Neutrophil (primary cell): ENCODE measurements around the gene GIPC1.

Experiments used
- H3K27ac ChIP-seq: fragments of 200-600 bp; sonication (generic); 2 replicates; pipeline ENCODE4 v1.5.1; 2016; ENCODE audit warnings: mild to moderate bottlenecking, moderate library complexity
- H3K27me3 ChIP-seq: fragments of 200-600 bp; sonication (generic); 2 replicates; pipeline ENCODE4 v1.6.0; 2016; ENCODE audit warnings: mild to moderate bottlenecking
- H3K36me3 ChIP-seq: fragments of 200-600 bp; sonication (generic); 2 replicates; pipeline ENCODE4 v1.5.1; 2017
- H3K4me1 ChIP-seq, 2 experiments: fragments of 200-600 bp in 1 of 2; sonication (generic) in 1 of 2; 1 replicate in 1 of 2; 2 replicates in 1 of 2; pipeline versions ENCODE4 v1.5.1 to v1.6.1; 2013 to 2016; ENCODE audit warnings: low read depth in 1 of 2, low read length in 1 of 2, mild to moderate bottlenecking in 1 of 2, moderate library complexity in 1 of 2; ENCODE audit not compliant: control insufficient read depth in 1 of 2, insufficient read depth in 1 of 2
- H3K4me3 ChIP-seq, 2 experiments: fragments of 200-600 bp in 1 of 2; sonication (generic) in 1 of 2; 1 replicate in 1 of 2; 2 replicates in 1 of 2; pipeline ENCODE4 v1.5.1; 2013 to 2016; ENCODE audit warnings: low read depth in 1 of 2, low read length in 1 of 2, mild to moderate bottlenecking in 1 of 2, moderate library complexity in 1 of 2
- H3K9me3 ChIP-seq: fragments of 200-600 bp; sonication (generic); 2 replicates; pipeline ENCODE4 v1.5.1; 2016
- TF ChIP-seq, protein P1 (sequence below): fragments of 200-600 bp; sonication (generic); IDR thresholded peaks from 2 replicates; pipeline ENCODE4 v1.5.1; 2016; ENCODE audit warnings: antibody characterized with exemption

GIPC1 gene

DNA sequence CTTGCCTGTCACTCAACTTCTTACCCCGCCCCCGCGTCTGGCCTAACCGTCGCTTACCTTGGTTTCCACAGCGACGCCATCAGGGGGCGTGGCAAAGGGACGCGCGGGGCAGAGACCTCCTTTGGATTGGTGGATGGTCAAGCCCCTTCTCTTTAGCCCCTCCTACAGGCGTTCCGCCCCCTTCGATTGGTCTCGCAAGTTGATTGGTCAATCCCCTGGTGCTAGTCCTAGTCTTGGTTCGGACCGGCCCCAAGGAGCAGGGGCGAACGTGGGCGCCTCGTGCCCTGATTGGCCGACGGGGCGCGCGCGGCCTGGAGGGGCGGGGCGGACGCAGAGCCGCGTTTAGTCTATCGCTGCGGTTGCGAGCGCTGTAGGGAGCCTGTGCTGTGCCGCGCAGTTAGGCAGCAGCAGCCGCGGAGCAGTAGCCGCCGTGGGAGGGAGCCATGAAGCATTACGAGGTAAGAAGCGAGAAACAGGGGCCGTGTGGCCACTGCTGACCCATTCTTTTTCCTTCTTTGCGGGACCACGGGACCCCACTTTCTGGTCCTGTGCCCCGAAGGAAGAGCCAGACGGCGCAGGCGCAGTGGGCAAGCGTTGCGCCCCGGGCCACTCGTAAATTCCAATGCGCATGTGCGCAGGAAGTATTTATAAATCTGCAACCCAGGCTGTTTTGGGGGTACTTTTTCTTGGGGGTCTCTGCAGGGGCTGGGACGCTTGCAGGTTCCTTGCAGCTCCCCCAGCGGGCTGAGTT, 33.5 kb upstream of the GIPC1 start, which contains the start of gene TECR:
TSS of gene TECR (plus strand) at position 341 of the 751 bp plus-strand sequence. CDS start at position 444, 103 bp downstream.
- peak within 1 kb of the TSS; percentile 67 to 92 for H3K4me3 ChIP-seq
- no peaks in the 10 kb centered on the region for H3K27me3 ChIP-seq
- H3K27ac ChIP-seq: peak within 1 kb of the TSS; percentile 88
- peaks cover 25 to 33% of the 10 kb centered on the region in 2 experiments for H3K4me1 ChIP-seq
- no peaks in the 10 kb centered on the region for H3K9me3 ChIP-seq
- H3K36me3 ChIP-seq: no peaks in the 10 kb centered on the region
- TF ChIP-seq, protein P1, sequence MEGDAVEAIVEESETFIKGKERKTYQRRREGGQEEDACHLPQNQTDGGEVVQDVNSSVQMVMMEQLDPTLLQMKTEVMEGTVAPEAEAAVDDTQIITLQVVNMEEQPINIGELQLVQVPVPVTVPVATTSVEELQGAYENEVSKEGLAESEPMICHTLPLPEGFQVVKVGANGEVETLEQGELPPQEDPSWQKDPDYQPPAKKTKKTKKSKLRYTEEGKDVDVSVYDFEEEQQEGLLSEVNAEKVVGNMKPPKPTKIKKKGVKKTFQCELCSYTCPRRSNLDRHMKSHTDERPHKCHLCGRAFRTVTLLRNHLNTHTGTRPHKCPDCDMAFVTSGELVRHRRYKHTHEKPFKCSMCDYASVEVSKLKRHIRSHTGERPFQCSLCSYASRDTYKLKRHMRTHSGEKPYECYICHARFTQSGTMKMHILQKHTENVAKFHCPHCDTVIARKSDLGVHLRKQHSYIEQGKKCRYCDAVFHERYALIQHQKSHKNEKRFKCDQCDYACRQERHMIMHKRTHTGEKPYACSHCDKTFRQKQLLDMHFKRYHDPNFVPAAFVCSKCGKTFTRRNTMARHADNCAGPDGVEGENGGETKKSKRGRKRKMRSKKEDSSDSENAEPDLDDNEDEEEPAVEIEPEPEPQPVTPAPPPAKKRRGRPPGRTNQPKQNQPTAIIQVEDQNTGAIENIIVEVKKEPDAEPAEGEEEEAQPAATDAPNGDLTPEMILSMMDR: peak; percentile 49

DNA sequence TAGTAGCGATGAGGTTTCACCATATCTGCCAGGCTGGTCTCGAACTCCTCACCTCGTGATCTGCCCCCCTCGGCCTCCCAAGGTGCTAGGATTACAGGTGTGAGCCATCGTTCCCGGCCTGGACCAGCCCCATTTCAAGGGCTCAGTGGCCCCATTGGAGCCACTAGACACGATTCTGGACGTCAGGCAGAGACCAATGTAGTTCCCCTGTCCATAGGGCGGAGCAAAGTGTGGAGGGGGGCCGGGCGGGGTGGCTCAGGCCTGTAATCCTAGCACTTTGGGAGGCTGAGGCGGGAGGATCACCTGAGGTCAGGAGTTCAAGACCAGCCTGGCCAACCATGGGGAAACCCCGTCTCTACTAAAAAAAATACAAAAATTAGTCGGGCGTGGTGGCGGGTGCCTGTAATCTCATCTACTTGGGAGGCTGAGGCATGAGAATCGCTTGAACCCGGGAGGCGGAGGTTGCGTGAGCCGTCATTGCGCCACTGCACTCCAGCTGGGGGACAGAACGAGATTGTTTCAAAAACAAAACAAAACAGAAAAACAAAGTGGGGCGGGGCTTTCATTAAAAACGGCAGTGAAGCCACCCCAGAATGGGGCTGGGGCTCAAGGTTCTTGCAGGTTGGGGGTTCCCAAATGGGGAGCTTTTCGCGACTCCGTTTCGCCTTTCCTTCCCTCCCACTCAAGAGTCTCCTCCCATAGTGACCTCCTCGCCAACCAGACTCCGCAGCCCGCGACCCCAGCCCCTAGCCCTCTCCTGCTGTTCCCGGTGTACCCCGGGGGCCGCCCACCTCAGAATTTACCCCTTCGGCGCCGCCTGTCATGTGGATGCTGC, 32.7 kb upstream of the GIPC1 start:
- H3K27ac ChIP-seq: peak overlapping the region; percentile 88
- H3K36me3 ChIP-seq: no peaks in the 10 kb centered on the region
- peak overlapping the region; percentile 67 to 92 for H3K4me3 ChIP-seq
- no peaks in the 10 kb centered on the region for H3K9me3 ChIP-seq
- no peaks in the 10 kb centered on the region for H3K27me3 ChIP-seq
- H3K4me1 ChIP-seq: peaks cover 25 to 33% of the 10 kb centered on the region in 2 experiments
- TF ChIP-seq, protein P1: no peak

DNA sequence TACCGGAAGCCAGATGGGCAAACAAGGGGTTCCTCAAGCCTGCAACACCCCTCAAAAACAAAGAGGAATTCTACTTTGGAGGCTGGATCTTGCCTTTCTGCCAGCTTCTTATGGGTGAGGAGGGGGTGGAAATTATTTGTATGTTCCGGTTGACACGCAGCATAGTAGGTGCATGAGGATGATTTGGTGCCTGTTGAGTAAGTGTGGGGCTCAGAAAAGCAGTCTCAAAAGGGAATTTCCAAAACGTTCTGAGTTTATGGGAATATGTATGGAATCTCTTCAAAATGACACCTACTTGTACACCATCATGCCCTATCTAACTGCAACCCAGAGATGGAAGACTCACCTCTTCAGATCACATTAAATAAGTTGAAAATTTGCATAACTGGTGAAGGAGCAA, 30.5 kb upstream of the GIPC1 start:
- Histone ChIP-seq H3K4me1 (peaks cover 18 to 22% of the 10 kb centered on the region in 2 experiments), H3K27me3 (no peaks in the 10 kb centered on the region), H3K27ac (no peak overlapping the region), H3K36me3 (no peaks in the 10 kb centered on the region), H3K4me3 (no peak overlapping the region), H3K9me3 (no peaks in the 10 kb centered on the region)
- TF ChIP-seq, protein P1: no peak

DNA sequence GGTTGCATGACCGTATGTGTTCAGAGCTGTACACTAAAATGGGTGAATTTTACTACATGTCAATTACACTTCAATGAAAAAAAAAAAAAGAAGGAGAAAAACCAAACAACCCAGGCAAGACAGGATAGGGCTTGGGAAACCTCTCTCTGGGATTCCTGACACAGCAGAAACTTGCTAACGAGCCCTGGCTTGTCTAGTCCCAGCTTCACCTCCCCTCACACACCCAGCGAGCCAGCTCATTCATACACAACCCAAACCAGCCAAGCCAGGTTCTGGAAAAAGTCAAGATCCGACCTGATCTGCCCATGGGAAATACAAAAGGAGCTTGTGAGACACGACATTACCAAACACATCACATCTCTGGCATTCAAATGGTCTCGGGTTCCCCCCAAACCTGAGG, 29.8 kb upstream of the GIPC1 start:
- TF ChIP-seq, protein P1: no peak
- no peaks in the 10 kb centered on the region for H3K27me3 ChIP-seq
- H3K4me3 ChIP-seq: no peak overlapping the region
- no peaks in the 10 kb centered on the region for H3K36me3 ChIP-seq
- no peaks in the 10 kb centered on the region for H3K9me3 ChIP-seq
- H3K27ac ChIP-seq: no peak overlapping the region
- H3K4me1 ChIP-seq: peaks cover 14 to 18% of the 10 kb centered on the region in 2 experiments

DNA sequence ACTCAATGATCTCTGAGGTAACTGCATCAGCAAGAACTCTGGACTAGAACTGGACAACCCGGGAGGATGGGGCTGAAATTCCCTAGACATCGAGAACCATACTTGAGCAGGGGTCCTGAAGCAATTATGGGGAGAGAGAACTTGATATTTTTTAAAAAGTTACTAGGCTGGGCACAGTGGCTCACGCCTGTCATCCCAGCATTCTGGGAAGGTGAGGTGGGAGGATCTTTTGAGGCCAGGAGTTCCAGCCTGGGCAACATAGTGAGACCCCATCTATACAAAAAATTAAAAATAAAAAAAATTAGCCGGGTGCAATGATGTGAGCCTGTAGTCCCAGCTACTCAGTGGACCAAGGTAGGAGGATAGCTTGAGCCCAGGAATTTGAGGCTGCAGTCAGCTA, 24.6 kb upstream of the GIPC1 start:
- Histone ChIP-seq H3K27me3 (no peaks in the 10 kb centered on the region), H3K9me3 (no peaks in the 10 kb centered on the region), H3K27ac (no peak overlapping the region), H3K4me1 (peaks cover 27 to 28% of the 10 kb centered on the region in 2 experiments), H3K4me3 (no peak overlapping the region), H3K36me3 (peaks cover 12% of the 10 kb centered on the region)
- TF ChIP-seq, protein P1: no peak
